Measurements from ENCODE around the gene GMIP.

DNA sequence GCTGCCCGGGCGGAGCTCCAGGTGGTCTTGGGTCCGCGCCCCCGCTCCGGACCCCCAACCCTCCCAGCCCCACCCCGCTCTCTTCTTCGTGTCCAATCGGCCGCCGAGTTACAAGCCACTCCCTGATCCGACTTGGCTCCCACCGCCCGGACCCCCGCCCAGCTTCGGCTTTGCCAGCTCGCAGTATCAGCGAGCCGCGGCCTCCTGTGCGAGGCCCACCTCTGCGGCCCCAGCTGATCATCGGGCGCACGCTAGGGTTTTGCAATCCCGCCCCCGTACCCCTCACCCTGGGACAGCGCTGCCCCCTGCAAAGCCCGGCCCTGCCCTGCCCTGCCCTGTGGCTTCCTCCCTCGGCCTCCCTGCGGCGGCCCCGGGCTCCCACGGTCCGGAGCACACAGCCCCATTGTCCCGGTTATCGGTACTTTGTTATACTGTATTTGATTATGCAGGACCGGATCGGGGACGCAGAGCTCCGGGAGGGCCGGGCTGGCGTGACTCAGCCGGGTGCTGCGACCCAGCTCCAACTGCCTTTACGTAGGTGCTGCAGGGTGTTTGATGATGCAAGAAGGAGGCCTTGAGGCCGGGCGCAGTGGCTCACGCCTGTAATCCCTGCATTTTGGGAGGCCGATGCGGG is 14.8 kb downstream of the GMIP start:
- TF ChIP-seq POLR2A (IDR thresholded peaks at IDR 0.05), result no peak
- TF ChIP-seq, protein P1, sequence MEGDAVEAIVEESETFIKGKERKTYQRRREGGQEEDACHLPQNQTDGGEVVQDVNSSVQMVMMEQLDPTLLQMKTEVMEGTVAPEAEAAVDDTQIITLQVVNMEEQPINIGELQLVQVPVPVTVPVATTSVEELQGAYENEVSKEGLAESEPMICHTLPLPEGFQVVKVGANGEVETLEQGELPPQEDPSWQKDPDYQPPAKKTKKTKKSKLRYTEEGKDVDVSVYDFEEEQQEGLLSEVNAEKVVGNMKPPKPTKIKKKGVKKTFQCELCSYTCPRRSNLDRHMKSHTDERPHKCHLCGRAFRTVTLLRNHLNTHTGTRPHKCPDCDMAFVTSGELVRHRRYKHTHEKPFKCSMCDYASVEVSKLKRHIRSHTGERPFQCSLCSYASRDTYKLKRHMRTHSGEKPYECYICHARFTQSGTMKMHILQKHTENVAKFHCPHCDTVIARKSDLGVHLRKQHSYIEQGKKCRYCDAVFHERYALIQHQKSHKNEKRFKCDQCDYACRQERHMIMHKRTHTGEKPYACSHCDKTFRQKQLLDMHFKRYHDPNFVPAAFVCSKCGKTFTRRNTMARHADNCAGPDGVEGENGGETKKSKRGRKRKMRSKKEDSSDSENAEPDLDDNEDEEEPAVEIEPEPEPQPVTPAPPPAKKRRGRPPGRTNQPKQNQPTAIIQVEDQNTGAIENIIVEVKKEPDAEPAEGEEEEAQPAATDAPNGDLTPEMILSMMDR (IDR thresholded peaks at IDR 0.05), result no peak

Data from testis (tissue), 2 donors.